ENCODE measurements around the gene TBCK.

DNA sequence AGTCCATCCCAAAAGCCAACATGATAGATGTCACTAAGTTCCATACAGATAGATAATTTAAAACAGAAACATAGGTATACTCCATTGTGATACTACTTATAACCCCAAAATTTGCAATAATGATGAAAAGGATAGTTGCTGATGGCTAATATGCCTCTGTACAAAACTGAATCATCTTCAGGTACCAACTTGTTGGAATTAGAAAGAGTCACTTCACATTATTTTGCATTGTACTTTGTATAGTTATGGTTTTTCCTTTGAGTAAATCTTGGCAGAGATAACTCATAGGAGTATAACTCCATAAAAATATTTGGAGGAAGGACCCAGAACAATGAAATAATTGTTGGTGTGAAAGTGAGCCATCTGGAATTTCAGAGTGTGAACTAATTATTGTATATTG lies 35.0 kb upstream of the TBCK start:
- TF ChIP-seq CTCF (conservative IDR thresholded peaks at IDR 0.05; ENCODE audit: low read length) (no peak), EZH2phosphoT487 (IDR thresholded peaks at IDR 0.05; ENCODE audit: borderline replicate concordance, low read depth, low read length) (no peak)

All from OCI-LY7 (cell line).